Stomach (tissue), 4 donors: ENCODE data around the gene GRB7.

ENCODE experiments used
- CTCF ChIP-seq, 7 experiments: fragments of 450-650 bp in 4 of 7; fragments of 200-600 bp in 3 of 7; sonication (generic) in 3 of 7; IDR thresholded peaks; one replicate each; pipeline ENCODE4 v1.5.1; 2016 to 2019; ENCODE audit warnings: antibody characterized with exemption in 7 of 7, control low read depth in 2 of 7, mild to moderate bottlenecking in 1 of 7
- EP300 ChIP-seq: sonication (generic); formaldehyde crosslinking; IDR thresholded peaks from one replicate; pipeline ENCODE4 v1.6.1; 2017; ENCODE audit warnings: antibody characterized with exemption
- POLR2A ChIP-seq, 4 donors: fragments of 450-650 bp; IDR thresholded peaks; one replicate each; pipeline ENCODE4 v1.6.1; 2016; ENCODE audit warnings: antibody characterized with exemption in 4 of 4, control low read depth in 2 of 4, mild to moderate bottlenecking in 1 of 4, moderate library complexity in 1 of 4
- POLR2AphosphoS5 ChIP-seq, 3 donors: sonication (generic); formaldehyde crosslinking; IDR thresholded peaks; one replicate each; pipeline ENCODE4 v1.6.1; 2016; ENCODE audit warnings: antibody characterized with exemption in 3 of 3

- TF ChIP-seq CTCF (IDR thresholded peaks at IDR 0.05) = no peak
- no peak for TF ChIP-seq POLR2A (IDR thresholded peaks at IDR 0.05)
- no peak for TF ChIP-seq POLR2AphosphoS5 (IDR thresholded peaks at IDR 0.05)
- no peak for TF ChIP-seq EP300
Observed at GRCh38 chr17:39781861-39782213, 44.1 kb downstream of the GRB7 start.
